Measurements from ENCODE around the gene UAP1L1. TPM values are rescaled to one million over a fixed set of nuclear protein-coding genes. Genes with fewer than 3 reads are reported as not detected.

Gene UAP1L1
- total RNA-seq, 1 experiment from 2014 or later = 6.6 TPM

DNA sequence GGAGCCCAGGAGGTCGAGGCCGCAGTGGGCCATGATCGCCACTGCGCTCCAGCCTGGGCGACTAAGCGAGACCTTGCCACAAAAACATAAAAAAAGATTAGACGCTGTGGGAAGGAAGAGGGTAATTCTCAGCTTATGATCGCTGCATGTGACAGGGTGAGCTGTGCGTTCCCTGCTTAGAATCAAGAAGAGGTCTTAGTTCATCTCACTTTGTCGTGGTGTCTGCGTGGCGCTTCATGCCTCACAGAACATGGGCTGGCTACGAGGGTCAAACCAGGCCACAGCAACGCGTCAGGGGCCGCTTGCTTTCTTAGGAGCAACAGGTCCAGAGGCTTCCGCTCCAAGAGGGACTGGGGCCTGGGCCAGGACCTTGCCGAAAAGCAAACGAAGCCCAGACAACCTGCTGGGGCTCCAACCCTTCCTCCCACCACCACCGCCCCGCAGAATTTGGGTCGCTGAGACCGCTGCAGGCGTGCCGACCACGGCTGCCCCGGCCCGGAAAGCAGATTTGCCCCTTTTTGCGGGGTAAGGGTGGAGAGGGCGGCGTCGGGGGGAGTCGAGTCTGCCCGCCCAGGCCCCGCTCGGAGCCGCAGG is 51.6 kb downstream of the UAP1L1 start:
- WGBS (ENCODE audit: extremely low coverage, insufficient read length, low lambda C conversion rate) = no CpG with 5 or more reads among the region's 37 CpGs
- H3K23ac ChIP-seq (ENCODE audit: insufficient read length, low read depth, low read length) = no peak overlapping the region
- H3T11ph ChIP-seq (ENCODE audit: low read length) = no peak overlapping the region
- H4K5ac ChIP-seq (ENCODE audit: insufficient read length, low read depth, low read length) = no peak overlapping the region
- no peaks in the 10 kb centered on the region for H3K79me1 ChIP-seq (ENCODE audit: insufficient read depth, low read depth, low read length, poor library complexity, severe bottlenecking)
- H3K4me2 ChIP-seq (ENCODE audit: insufficient read depth, insufficient read length, low read length) = peak overlapping the region; percentile 71
- no peak overlapping the region for H3K18ac ChIP-seq (ENCODE audit: insufficient read length, low read depth, low read length)
- no peak overlapping the region for H2BK120ac ChIP-seq (ENCODE audit: low read depth, low read length, poor library complexity, severe bottlenecking)
- H3K9me3 Mint-ChIP-seq = no peaks in the 10 kb centered on the region
- no peak for TF ChIP-seq CTCF (conservative IDR thresholded peaks at IDR 0.05)
- no peaks in the 10 kb centered on the region for H3K27me3 ChIP-seq (ENCODE audit: insufficient read depth, low read length)
- peak overlapping the region; percentile 28 for H3K9ac ChIP-seq (ENCODE audit: extremely low read depth, insufficient read length, low read length)
- H3K14ac ChIP-seq (ENCODE audit: insufficient read depth, low read length) = peak overlapping the region; percentile 72
- H3K56ac ChIP-seq (ENCODE audit: insufficient read length, low read depth, low read length) = no peak overlapping the region
- H3K27ac Mint-ChIP-seq = no peak overlapping the region
- no peak overlapping the region for H3K4ac ChIP-seq (ENCODE audit: low read depth, low read length)
- H2BK5ac ChIP-seq (ENCODE audit: insufficient read length, low read length) = no peak overlapping the region
- no peaks in the 10 kb centered on the region for H3K9me3 ChIP-seq (ENCODE audit: control insufficient read depth, low read depth, low read length)
- no peak overlapping the region for H3K27ac ChIP-seq (ENCODE audit: insufficient read length, low read depth, low read length)
- no peak overlapping the region for H2BK15ac ChIP-seq (ENCODE audit: low read depth, low read length)
- no peaks in the 10 kb centered on the region for H3K4me1 ChIP-seq (ENCODE audit: insufficient read depth, low read length)
- H3K4me1 Mint-ChIP-seq = peaks cover 14 to 17% of the 10 kb centered on the region in 2 experiments
- no peaks in the 10 kb centered on the region; a peak in 1 of 7 replicates for H3K36me3 Mint-ChIP-seq (ENCODE audit: insufficient read depth in 1 of 3, low read depth in 3 of 3)
- peak overlapping the region; percentile 76 to 81 for H3K4me3 Mint-ChIP-seq
- no peak overlapping the region for H2AFZ ChIP-seq (ENCODE audit: low read length)
- H4K91ac ChIP-seq (ENCODE audit: insufficient read length, low read depth, low read length) = no peak overlapping the region
- no peak overlapping the region for H2AK5ac ChIP-seq (ENCODE audit: insufficient read length, low read length)
- H2BK20ac ChIP-seq (ENCODE audit: low read depth, low read length, poor library complexity, severe bottlenecking) = no peak overlapping the region
- peaks cover 4% of the 10 kb centered on the region for H3K23me2 ChIP-seq (ENCODE audit: insufficient read length, low read depth, low read length, poor library complexity, severe bottlenecking)
- H4K8ac ChIP-seq (replicated peaks; ENCODE audit: insufficient read length, low read depth, low read length) = no peak overlapping the region
- H4K20me1 ChIP-seq (ENCODE audit: control insufficient read depth, insufficient read depth, insufficient read length) = no peaks in the 10 kb centered on the region
- peaks cover 36% of the 10 kb centered on the region for H3K27me3 Mint-ChIP-seq (ENCODE audit: low read depth)
- no peak overlapping the region for H2BK12ac ChIP-seq (ENCODE audit: insufficient read length, low read depth, low read length)
- no peaks in the 10 kb centered on the region for H3K79me2 ChIP-seq (ENCODE audit: insufficient read depth, low read length)
- DNase-seq = no peak

Data from H9 (cell line).